Endothelial cell of umbilical vein (primary cell): ENCODE measurements around the gene HMGN2. TPM values are rescaled to one million over a fixed set of nuclear protein-coding genes. Genes with fewer than 3 reads are reported as not detected.

Experiments
- BruUV-seq: library from RNA; stranded (reverse); fragments of 400-500 nt; replicated peaks from 2 replicates; lab custom pipeline; 2021; lab: Mats Ljungman, UMichigan
- CTCF ChIA-PET: fragments of 300-600, 350-600 bp; sonication (Branson Sonifier 250); formaldehyde crosslinking; loops from one replicate; lab custom pipeline; 2021; ENCODE audit warnings: antibody characterized with exemption, inconsistent platforms; lab: Charles Lee
- POLR2A ChIA-PET: fragments of 300-600, 350-600 bp; sonication (Branson Sonifier 250); formaldehyde crosslinking; loops from one replicate; lab custom pipeline; 2021; ENCODE audit warnings: antibody characterized with exemption, inconsistent platforms; lab: Charles Lee
- DNase-seq: peaks from one replicate; pipeline ENCODE4 v3.0.0-alpha.2; 2011; ENCODE audit warnings: low read depth, low spot score
- FAIRE-seq: peaks from 2 replicates; lab custom pipeline; 2011; peaks lifted over from hg19 to GRCh38; lab: Jason Lieb, UNC
- H2AFZ ChIP-seq: 2 replicates; pipeline ENCODE4 v1.6.0; 2012; ENCODE audit warnings: low read depth, low read length, control low read depth, inconsistent platforms
- H3K27ac ChIP-seq: 2 replicates; pipeline ENCODE4 v1.5.1; 2011; ENCODE audit warnings: low read depth, mild to moderate bottlenecking, control low read depth, low read length, moderate library complexity; ENCODE audit not compliant: insufficient read depth
- H3K27me3 ChIP-seq, 2 experiments: 2 replicates each; pipeline versions ENCODE4 v1.6.0 to v1.6.1; 2011; ENCODE audit warnings: low read length in 2 of 2, mixed read lengths in 1 of 2; ENCODE audit not compliant: control insufficient read depth in 2 of 2, insufficient read depth in 2 of 2
- H3K36me3 ChIP-seq, 2 experiments: 2 replicates in 1 of 2; 3 replicates in 1 of 2; pipeline ENCODE4 v1.5.1; 2011; ENCODE audit warnings: low read length in 2 of 2, mild to moderate bottlenecking in 1 of 2, moderate library complexity in 1 of 2; ENCODE audit not compliant: control insufficient read depth in 2 of 2, insufficient read depth in 2 of 2; ENCODE audit errors: extremely low read depth in 1 of 2
- H3K4me1 ChIP-seq: 3 replicates; pipeline ENCODE4 v1.5.1; 2011; ENCODE audit warnings: mild to moderate bottlenecking, low read length; ENCODE audit not compliant: control insufficient read depth, insufficient read depth; ENCODE audit errors: extremely low read depth
- H3K4me2 ChIP-seq: 2 replicates; pipeline ENCODE4 v1.6.1; 2011; ENCODE audit warnings: low read length, control low read depth, mixed read lengths; ENCODE audit not compliant: insufficient read depth
- H3K4me3 ChIP-seq, 3 experiments: fragments of 200-600 bp in 1 of 3; sonication (generic), shearing (Covaris generic) in 1 of 3; replicated peaks in 1 of 3; 2 replicates each; pipeline ENCODE4 v1.5.1; 2011 to 2016; ENCODE audit warnings: control low read depth in 3 of 3, low read length in 3 of 3, mild to moderate bottlenecking in 2 of 3, inconsistent platforms in 1 of 3, low read depth in 1 of 3, moderate library complexity in 1 of 3; ENCODE audit not compliant: insufficient read depth in 1 of 3
- H3K79me2 ChIP-seq: 2 replicates; pipeline ENCODE4 v1.6.0; 2012; ENCODE audit warnings: low read length, inconsistent platforms; ENCODE audit not compliant: control insufficient read depth, insufficient read depth
- H3K9ac ChIP-seq: replicated peaks from 2 replicates; pipeline ENCODE3; 2011; ENCODE audit warnings: low read length, control low read depth; ENCODE audit not compliant: insufficient read depth; ENCODE audit errors: extremely low read depth
- H3K9me1 ChIP-seq: replicated peaks from 3 replicates; pipeline ENCODE4 v1.6.0; 2011; ENCODE audit warnings: mild to moderate bottlenecking, low read length; ENCODE audit not compliant: control insufficient read depth, insufficient read depth; ENCODE audit errors: extremely low read depth
- H3K9me3 ChIP-seq: replicated peaks from 2 replicates; pipeline ENCODE4 v1.5.1; 2012; ENCODE audit warnings: low read length, inconsistent platforms; ENCODE audit not compliant: control insufficient read depth, insufficient read depth
- H4K20me1 ChIP-seq: replicated peaks from 2 replicates; pipeline ENCODE3; 2011; ENCODE audit warnings: mild to moderate bottlenecking, low read length; ENCODE audit not compliant: control insufficient read depth, insufficient read depth; ENCODE audit errors: extremely low read depth
- CTCF ChIP-seq, 2 donors: IDR thresholded peaks; 1 replicate in 1 of 2; 2 replicates in 1 of 2; pipeline ENCODE4 v1.5.1; 2011; ENCODE audit warnings: low read length in 2 of 2, mild to moderate bottlenecking in 2 of 2, moderate library complexity in 2 of 2, control low read depth in 1 of 2, inconsistent platforms in 1 of 2, low read depth in 1 of 2; ENCODE audit not compliant: insufficient read depth in 1 of 2; ENCODE audit errors: extremely low read depth in 1 of 2
- EZH2 ChIP-seq: IDR thresholded peaks from 2 replicates; pipeline ENCODE4 v1.6.1; 2012; ENCODE audit warnings: borderline replicate concordance, low read depth, mild to moderate bottlenecking, moderate library complexity, low read length, inconsistent platforms; ENCODE audit not compliant: severe bottlenecking
- FOS ChIP-seq: IDR thresholded peaks from 2 replicates; pipeline ENCODE4 v1.6.1; 2011; ENCODE audit warnings: mild to moderate bottlenecking, low read length, moderate library complexity, borderline replicate concordance; ENCODE audit not compliant: insufficient read depth
- GATA2 ChIP-seq: IDR thresholded peaks from 2 replicates; pipeline ENCODE4 v1.7.0; 2011; ENCODE audit warnings: low read depth, mild to moderate bottlenecking, moderate library complexity, mixed read lengths, low read length; ENCODE audit not compliant: insufficient read length, insufficient read depth
- JUN ChIP-seq: IDR thresholded peaks from 2 replicates; pipeline ENCODE4 v1.6.1; 2011; ENCODE audit warnings: borderline replicate concordance, low read depth; ENCODE audit not compliant: insufficient read length, insufficient read depth
- MAX ChIP-seq: IDR thresholded peaks from 2 replicates; pipeline ENCODE4 v1.6.1; 2011; ENCODE audit not compliant: insufficient read depth, insufficient read length
- MYC ChIP-seq: IDR thresholded peaks from one replicate; pipeline ENCODE4 v1.6.1; 2011; ENCODE audit warnings: mild to moderate bottlenecking, low read depth, low read length
- POLR2A ChIP-seq: IDR thresholded peaks from 2 replicates; pipeline ENCODE4 v1.6.1; 2012; ENCODE audit warnings: low read depth, mild to moderate bottlenecking, control low read depth, low read length
- POLR2AphosphoS5 ChIP-seq: IDR thresholded peaks from 2 replicates; pipeline ENCODE4 v1.6.1; 2012; ENCODE audit warnings: low read depth, mild to moderate bottlenecking, control low read depth, low read length, moderate library complexity; ENCODE audit not compliant: insufficient read depth
- dilution Hi-C: fragments of 300-500 bp; cut with MboI; formaldehyde crosslinking; loops from one replicate; pipeline ENCODE4 v1.15.0; 2019; ENCODE audit warnings: low sequenced_read_pairs; ENCODE audit not compliant: extremely low pct_ligation_motif_present
- intact Hi-C: fragments of 100-400 bp; cut with micrococcal nuclease; formaldehyde crosslinking; loops from one replicate; pipeline ENCODE4 v1.10.0; 2022
- polyA plus RNA-seq, 4 experiments: library from polyadenylated mRNA; depleted of rRNA in 3 of 4; stranded (reverse) in 3 of 4; unstranded in 1 of 4; fragments of >200 nt; gene quantifications; 2 replicates each; pipeline versions ENCODE4 v1.2.1 to v1.2.3, GENCODE V29; 2011 to 2012; ENCODE audit warnings: missing spikeins in 1 of 4
- total RNA-seq: library from RNA; stranded (reverse); gene quantifications from 2 replicates; pipeline ENCODE4 v1.2.3, GENCODE V29; 2021

The HMGN2 gene
- total and polyA plus RNA-seq, 2 donors (not counting 3 experiments of a cell fraction or from before 2014, with no cell fraction given), result 240 to 580 TPM

GRCh38 chr1:26493938-26494337 is 21.7 kb downstream of the HMGN2 start:
- H3K79me2 ChIP-seq, result no peaks in the 10 kb centered on the region
- no peak overlapping the region for H2AFZ ChIP-seq
- FAIRE-seq (no peak), DNase-seq (no peak)
- no peaks in the 10 kb centered on the region for H3K4me1 ChIP-seq
- intact Hi-C loops, result no loop called here
- no peak overlapping the region for H3K4me2 ChIP-seq
- dilution Hi-C loops, result no loop called here
- peaks cover 1 to 2% of the 10 kb centered on the region in 2 experiments for H3K27me3 ChIP-seq
- POLR2A ChIA-PET, result interaction anchor here (0.6 kb wide), 1 partner anchor 8 kb away, joined by 12 read pairs; no protein-coding TSS in a partner anchor
- BruUV-seq, result no TSS peak
- no peaks in the 10 kb centered on the region for H4K20me1 ChIP-seq
- no peak overlapping the region for H3K4me3 ChIP-seq
- CTCF ChIA-PET, result no interaction called here
- H3K9ac ChIP-seq, result no peak overlapping the region
- H3K9me3 ChIP-seq, result no peaks in the 10 kb centered on the region
- TF ChIP-seq GATA2 (no peak), MAX (no peak), EZH2 (no peak), FOS (no peak), MYC (no peak), CTCF (IDR thresholded peaks at IDR 0.05; ENCODE audit: extremely low read depth in 1 of 2, insufficient read depth in 1 of 2, low read depth in 1 of 2, low read length in 2 of 2) (no peak), POLR2AphosphoS5 (no peak), POLR2A (no peak), JUN (no peak)
- H3K27ac ChIP-seq, result no peak overlapping the region
- H3K36me3 ChIP-seq, result no peaks in the 10 kb centered on the region
- no peaks in the 10 kb centered on the region for H3K9me1 ChIP-seq
